Nephron (organoid): ENCODE data around the gene MRPL47.
A peak's percentile ranks its signal among the peaks of the same experiment; 100 is the strongest.

Experiments used
- H3K27ac Mint-ChIP-seq, 3 experiments: 2 replicates each; pipeline ENCODE4 v1.8.0; 2020; ENCODE audit warnings: mixed read lengths in 3 of 3, mild to moderate bottlenecking in 2 of 3, moderate library complexity in 1 of 3
- H3K27me3 Mint-ChIP-seq: 2 replicates; pipeline ENCODE4 v1.8.0; 2021; ENCODE audit warnings: low read depth, mild to moderate bottlenecking, moderate library complexity, mixed read lengths
- H3K36me3 Mint-ChIP-seq: 2 replicates; pipeline ENCODE4 v1.8.0; 2020; ENCODE audit warnings: low read depth, mixed read lengths
- H3K4me1 Mint-ChIP-seq: 2 replicates; pipeline ENCODE4 v1.8.0; 2020; ENCODE audit warnings: mixed read lengths
- H3K4me3 Mint-ChIP-seq, 3 experiments: 2 replicates each; pipeline ENCODE4 v1.8.0; 2020; ENCODE audit warnings: mild to moderate bottlenecking in 3 of 3, mixed read lengths in 3 of 3, moderate library complexity in 2 of 3
- H3K9me3 Mint-ChIP-seq: 2 replicates; pipeline ENCODE4 v1.8.0; 2020; ENCODE audit warnings: mixed read lengths
- CTCF ChIP-seq, 3 experiments: fragments of 200-600 bp; sonication (generic); IDR thresholded peaks; one replicate each; pipeline ENCODE4 v1.5.0; 2021; ENCODE audit warnings: antibody characterized with exemption in 3 of 3; ENCODE audit not compliant: unreplicated experiment in 3 of 3

MRPL47 gene

DNA sequence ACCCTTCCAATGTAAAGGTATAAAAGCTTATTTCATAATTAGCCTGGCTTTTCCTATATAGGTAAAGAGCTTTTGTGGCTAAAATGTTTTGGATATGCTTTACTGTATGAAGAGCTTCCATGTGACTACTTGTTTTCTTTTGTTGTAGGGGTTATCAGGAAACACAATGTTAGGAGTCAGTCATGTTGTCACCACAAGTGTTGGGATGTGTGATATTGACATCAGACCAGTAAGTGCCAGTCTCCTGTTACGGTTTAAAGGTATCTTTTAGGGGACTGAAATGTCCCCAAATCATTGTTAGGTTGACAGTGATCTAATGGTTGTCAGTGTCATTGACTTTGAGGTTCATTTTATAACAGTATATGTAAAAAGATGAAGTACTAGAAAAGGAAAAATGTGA is 23.4 kb downstream of the MRPL47 start:
- no peak for TF ChIP-seq CTCF (IDR thresholded peaks at IDR 0.05; ENCODE audit: unreplicated experiment in 3 of 3)
- no peaks in the 10 kb centered on the region for H3K9me3 Mint-ChIP-seq
- H3K27me3 Mint-ChIP-seq: no peaks in the 10 kb centered on the region
- peaks cover 59% of the 10 kb centered on the region for H3K36me3 Mint-ChIP-seq
- H3K27ac Mint-ChIP-seq: no peak overlapping the region
- no peaks in the 10 kb centered on the region for H3K4me1 Mint-ChIP-seq
- no peak overlapping the region for H3K4me3 Mint-ChIP-seq

GRCh38 chr3:179565496-179565895 is 38.9 kb downstream of the MRPL47 start:
- Mint-ChIP-seq H3K27ac (no peak overlapping the region), H3K36me3 (peaks cover 4% of the 10 kb centered on the region), H3K4me1 (peaks cover 14% of the 10 kb centered on the region), H3K4me3 (no peak overlapping the region), H3K9me3 (no peaks in the 10 kb centered on the region), H3K27me3 (no peaks in the 10 kb centered on the region)
- no peak for TF ChIP-seq CTCF (IDR thresholded peaks at IDR 0.05; ENCODE audit: unreplicated experiment in 3 of 3)

DNA sequence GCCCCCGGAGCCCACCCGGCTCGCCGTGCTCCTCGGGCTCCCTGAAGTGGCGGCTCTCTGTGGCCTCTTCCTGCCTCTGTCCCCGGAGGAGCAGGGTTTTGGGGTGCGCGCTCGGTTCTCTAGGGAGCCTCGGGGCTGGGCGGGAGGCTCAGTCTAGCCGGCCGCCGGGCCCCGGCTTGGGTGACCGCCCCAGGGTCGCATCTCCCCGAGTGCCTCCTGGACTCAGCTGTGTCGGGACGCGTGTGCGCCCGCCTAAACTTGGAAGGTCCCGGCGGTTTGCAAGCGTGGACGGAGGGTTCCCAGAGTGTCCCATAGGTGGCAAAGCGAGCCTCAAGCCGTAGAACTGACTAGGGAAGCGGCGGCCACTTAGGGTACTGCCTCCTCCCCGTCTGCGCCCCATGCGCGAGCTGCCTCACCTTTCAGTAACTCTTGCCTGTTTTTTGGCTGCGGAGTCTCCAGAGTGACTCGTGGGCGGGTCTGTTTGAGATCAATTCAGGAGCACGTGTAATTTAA is 41.1 kb downstream of the MRPL47 start:
- Mint-ChIP-seq H3K36me3 (no peaks in the 10 kb centered on the region), H3K27ac (peak overlapping the region; percentile 92 to 99 (median 95)), H3K4me1 (peaks cover 9% of the 10 kb centered on the region), H3K4me3 (peak overlapping the region; percentile 95 to 97 (median 96)), H3K9me3 (no peaks in the 10 kb centered on the region), H3K27me3 (no peaks in the 10 kb centered on the region)
- peak; percentile 33 to 58 (median 53) for TF ChIP-seq CTCF (IDR thresholded peaks at IDR 0.05; ENCODE audit: unreplicated experiment in 3 of 3)

DNA sequence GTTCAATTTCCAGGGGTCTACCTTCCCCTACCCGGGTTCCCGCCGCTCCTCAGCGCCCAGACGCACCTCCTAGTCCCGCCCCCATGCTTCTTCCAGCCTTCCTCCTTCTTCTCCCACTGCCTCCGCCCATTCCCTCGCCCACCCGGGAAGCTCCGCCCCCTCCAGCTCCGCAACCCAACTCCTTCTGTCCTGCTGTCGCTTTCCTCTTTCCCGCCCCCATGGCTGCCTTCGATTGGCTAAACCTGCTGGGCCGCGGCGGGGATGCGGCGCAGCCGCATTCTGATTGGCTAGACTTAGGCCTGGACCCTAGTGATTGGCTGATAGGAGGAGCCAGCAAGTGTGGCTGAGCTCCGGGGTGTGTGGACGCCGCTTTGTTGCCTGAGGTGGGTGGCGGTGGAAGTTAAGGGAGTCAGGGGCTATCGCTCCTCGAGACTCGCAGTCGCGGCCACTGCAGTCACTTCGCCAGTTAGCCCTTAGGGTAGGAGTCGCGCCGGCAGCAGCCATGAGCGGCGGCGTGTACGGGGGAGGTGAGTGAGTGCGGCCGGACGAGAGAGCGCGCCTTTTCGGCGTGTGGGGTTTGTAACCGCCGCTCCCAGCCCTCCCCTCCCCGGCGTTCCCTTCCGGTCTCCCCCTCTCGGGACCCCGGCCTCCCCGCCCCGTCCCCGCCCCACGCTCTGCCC is 41.7 kb downstream of the MRPL47 start, which contains the start of gene ACTL6A:
TSS of gene ACTL6A (plus strand) at position 336 of the 680 bp plus-strand sequence. CDS start at position 503, 167 bp downstream.
- H3K4me1 Mint-ChIP-seq: peaks cover 8% of the 10 kb centered on the region
- no peak for TF ChIP-seq CTCF (IDR thresholded peaks at IDR 0.05; ENCODE audit: unreplicated experiment in 3 of 3)
- H3K9me3 Mint-ChIP-seq: no peaks in the 10 kb centered on the region
- no peaks in the 10 kb centered on the region for H3K27me3 Mint-ChIP-seq
- no peaks in the 10 kb centered on the region for H3K36me3 Mint-ChIP-seq
- H3K4me3 Mint-ChIP-seq: peak within 1 kb of the TSS; percentile 95 to 98 (median 97)
- H3K27ac Mint-ChIP-seq: peak within 1 kb of the TSS; percentile 95 to 99 (median 98)

- H3K36me3 Mint-ChIP-seq: no peaks in the 10 kb centered on the region
- TF ChIP-seq CTCF (IDR thresholded peaks at IDR 0.05; ENCODE audit: unreplicated experiment in 3 of 3): no peak
- H3K27ac Mint-ChIP-seq: no peak overlapping the region
- H3K4me1 Mint-ChIP-seq: peaks cover 8% of the 10 kb centered on the region
- peak overlapping the region in 1 of 3 experiments; percentile 53 for H3K4me3 Mint-ChIP-seq
- H3K27me3 Mint-ChIP-seq: no peaks in the 10 kb centered on the region
- no peaks in the 10 kb centered on the region for H3K9me3 Mint-ChIP-seq
These were observed 43.6 kb downstream of the MRPL47 start for GRCh38 chr3:179560791-179561190.
